Measurements from ENCODE around the gene ZAP70.

Gene ZAP70

GRCh38 chr2:97752342-97753334 is 39.3 kb downstream of the ZAP70 start:
- no peak for DNase-seq (ENCODE audit: low read depth)

GRCh38 chr2:97754690-97755346 is 41.4 kb downstream of the ZAP70 start:
- no peak for DNase-seq (ENCODE audit: low read depth)

- no peak for DNase-seq (ENCODE audit: low read depth)
These were observed 42.1 kb downstream of the ZAP70 start for GRCh38 chr2:97755491-97755890.

GRCh38 chr2:97757062-97757461 is 43.7 kb downstream of the ZAP70 start:
- no peak for DNase-seq (ENCODE audit: low read depth)

GRCh38 chr2:97758131-97758705 is 44.8 kb downstream of the ZAP70 start:
- DNase-seq (ENCODE audit: low read depth): no peak

- DNase-seq (ENCODE audit: low read depth): no peak
These were observed 46.5 kb downstream of the ZAP70 start for GRCh38 chr2:97759727-97760407.

GRCh38 chr2:97760480-97761049 is 47.2 kb downstream of the ZAP70 start:
- no peak for DNase-seq (ENCODE audit: low read depth)

GRCh38 chr2:97761192-97761591 is 47.8 kb downstream of the ZAP70 start:
- no peak for DNase-seq (ENCODE audit: low read depth)

GRCh38 chr2:97763176-97763845 is 49.9 kb downstream of the ZAP70 start:
- no peak for DNase-seq (ENCODE audit: low read depth)

- DNase-seq (ENCODE audit: low read depth): no peak
These were observed 51.3 kb downstream of the ZAP70 start for GRCh38 chr2:97764559-97765263.

- DNase-seq (ENCODE audit: low read depth): no peak
These were observed 52.6 kb downstream of the ZAP70 start for GRCh38 chr2:97765933-97766332.

GRCh38 chr2:97766567-97766966 is 53.2 kb downstream of the ZAP70 start:
- no peak for DNase-seq (ENCODE audit: low read depth)

- no peak for DNase-seq (ENCODE audit: low read depth)
These were observed 55.9 kb downstream of the ZAP70 start for GRCh38 chr2:97769308-97769707.

GRCh38 chr2:97769711-97770110 is 56.3 kb downstream of the ZAP70 start:
- no peak for DNase-seq (ENCODE audit: low read depth)

GRCh38 chr2:97770445-97770844 is 57.1 kb downstream of the ZAP70 start:
- DNase-seq (ENCODE audit: low read depth): no peak

- no peak for DNase-seq (ENCODE audit: low read depth)
These were observed 61.0 kb downstream of the ZAP70 start for GRCh38 chr2:97774425-97774824.

- no peak for DNase-seq (ENCODE audit: low read depth)
These were observed 61.7 kb downstream of the ZAP70 start for GRCh38 chr2:97775074-97775473.

- DNase-seq (ENCODE audit: low read depth): no peak
These were observed 65.8 kb downstream of the ZAP70 start for GRCh38 chr2:97779141-97779540.

GRCh38 chr2:97781981-97782380 is 68.6 kb downstream of the ZAP70 start:
- no peak for DNase-seq (ENCODE audit: low read depth)

- DNase-seq (ENCODE audit: low read depth): no peak
These were observed 71.6 kb downstream of the ZAP70 start for GRCh38 chr2:97784953-97785352.

GRCh38 chr2:97785818-97786217 is 72.4 kb downstream of the ZAP70 start:
- DNase-seq (ENCODE audit: low read depth): peak; percentile 50
